ACHN (cell line): Measurements from ENCODE around the gene RAB3C.

Experiments used
- DNase-seq: peaks from one replicate; pipeline ENCODE4 v3.0.0-alpha.2; 2015
- in situ Hi-C: cut with HindIII; loops from 2 replicates; pipeline ENCODE4 v1.10.0; 2017; ENCODE audit warnings: low sequenced_read_pairs, low pct_ligation_motif_present, low pct_unique_long_range_greater_than_20kb

The RAB3C gene

DNA sequence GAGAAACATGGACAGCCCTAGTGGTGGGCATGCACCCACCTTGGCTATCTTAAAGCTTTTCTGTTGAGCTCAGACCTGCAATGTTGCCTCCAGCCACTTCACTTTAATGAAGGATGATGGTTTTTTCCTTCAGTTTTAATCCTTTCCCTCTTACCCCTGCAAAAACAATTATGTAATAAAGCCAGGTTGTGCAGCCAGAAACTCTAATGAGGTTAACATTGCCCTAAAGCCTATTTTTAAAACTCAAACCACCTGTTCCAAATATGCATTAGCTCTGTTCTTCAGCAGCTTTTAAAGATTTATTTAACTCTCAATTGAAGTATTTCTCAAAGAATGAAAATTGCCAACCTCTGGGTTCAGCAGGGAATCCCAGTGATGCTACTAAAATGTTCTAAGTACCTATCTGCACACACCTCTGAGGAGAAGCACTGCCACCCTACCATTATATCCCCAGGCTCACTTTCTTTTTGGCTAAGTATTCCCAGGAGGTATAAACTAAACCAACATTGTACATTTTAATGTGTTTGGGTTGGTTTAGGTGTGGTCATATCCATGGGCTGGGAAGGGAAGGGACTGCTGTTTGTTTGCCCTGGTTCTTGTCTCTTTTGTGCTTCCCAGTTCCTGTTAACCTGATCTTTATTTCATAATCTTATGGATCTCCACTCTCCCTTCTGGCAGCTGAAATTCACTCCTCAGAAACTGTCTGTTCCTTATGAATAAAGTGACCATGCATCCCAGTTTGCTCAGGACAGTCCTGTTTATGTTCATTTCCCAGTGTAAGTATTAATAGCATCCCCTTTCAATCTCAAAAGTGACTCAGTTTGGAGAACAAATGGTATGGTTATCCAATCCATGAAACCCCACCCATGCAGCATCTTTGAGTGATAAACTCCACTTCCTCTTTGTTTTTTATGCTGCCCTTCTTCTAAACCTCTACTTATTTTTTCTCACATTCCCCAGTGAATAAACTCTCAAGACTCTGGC, 251.7 kb downstream of the RAB3C start:
- DNase-seq: no peak
- in situ Hi-C loops: no loop called here

- DNase-seq: no peak
- in situ Hi-C loops: no loop called here
These were observed 253.5 kb downstream of the RAB3C start for GRCh38 chr5:58836351-58836750.

DNA sequence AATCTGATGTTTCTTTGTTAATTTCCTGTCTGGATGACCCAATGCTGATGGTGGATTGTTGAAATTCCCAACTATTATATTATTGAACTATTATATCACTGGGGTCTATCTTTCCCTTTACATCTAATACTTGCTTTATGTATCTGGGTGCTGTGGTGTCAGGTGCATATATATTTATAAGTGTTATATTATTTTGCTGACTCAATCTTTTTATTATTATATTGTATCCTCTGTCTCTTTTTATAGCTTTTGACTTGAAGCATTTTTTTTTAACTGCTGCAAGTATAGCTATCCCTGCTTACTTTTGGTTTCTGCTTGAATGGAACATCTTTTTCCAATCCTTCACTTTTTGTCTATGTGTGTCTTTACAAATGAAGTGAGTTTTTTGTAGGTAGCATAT, 255.9 kb downstream of the RAB3C start:
- no peak for DNase-seq
- in situ Hi-C loops: no loop called here

DNA sequence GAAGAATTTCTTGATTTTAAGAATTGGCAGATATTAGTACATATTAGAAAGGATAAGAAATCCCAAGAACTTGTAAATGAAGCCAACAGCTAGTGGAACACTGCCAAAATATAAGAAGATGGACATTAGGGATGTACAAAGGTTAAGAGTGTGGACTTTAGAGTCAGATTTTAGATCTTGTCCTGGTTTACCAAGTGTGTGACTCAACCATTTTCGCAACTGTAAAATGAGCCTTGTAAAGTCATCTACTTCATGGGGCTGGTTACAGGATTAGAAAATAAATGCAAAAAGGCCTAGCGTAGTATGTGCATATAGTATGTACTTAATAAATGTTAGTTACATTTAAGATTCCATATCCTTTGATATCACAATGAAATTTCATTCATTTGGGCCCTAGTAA, 260.0 kb downstream of the RAB3C start:
- in situ Hi-C loops: no loop called here
- no peak for DNase-seq

DNA sequence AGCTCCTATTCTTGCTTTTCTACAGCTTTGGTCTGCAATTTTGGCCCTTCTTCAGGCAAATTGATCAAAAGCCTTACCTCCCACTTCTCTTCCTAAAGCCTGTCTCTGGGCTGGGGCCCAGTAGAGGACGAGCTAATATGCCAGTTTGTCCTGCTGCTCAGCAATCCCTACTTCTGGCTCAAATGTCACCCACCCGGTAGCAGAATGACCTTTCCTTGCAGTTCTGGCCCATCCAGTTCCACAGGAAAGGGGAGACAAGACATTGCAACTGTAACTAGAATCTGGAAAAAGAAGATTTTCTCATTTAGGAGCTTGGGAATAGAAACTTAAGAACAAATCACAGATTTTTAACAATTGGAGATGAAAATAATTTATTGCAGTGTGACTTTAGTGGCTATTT, 261.5 kb downstream of the RAB3C start:
- in situ Hi-C loops: no loop called here
- DNase-seq: no peak

GRCh38 chr5:58847041-58847440, 264.2 kb downstream of the RAB3C start:
- in situ Hi-C loops: no loop called here
- no peak for DNase-seq

GRCh38 chr5:58849223-58849622, 266.3 kb downstream of the RAB3C start:
- DNase-seq: no peak
- in situ Hi-C loops: no loop called here

DNA sequence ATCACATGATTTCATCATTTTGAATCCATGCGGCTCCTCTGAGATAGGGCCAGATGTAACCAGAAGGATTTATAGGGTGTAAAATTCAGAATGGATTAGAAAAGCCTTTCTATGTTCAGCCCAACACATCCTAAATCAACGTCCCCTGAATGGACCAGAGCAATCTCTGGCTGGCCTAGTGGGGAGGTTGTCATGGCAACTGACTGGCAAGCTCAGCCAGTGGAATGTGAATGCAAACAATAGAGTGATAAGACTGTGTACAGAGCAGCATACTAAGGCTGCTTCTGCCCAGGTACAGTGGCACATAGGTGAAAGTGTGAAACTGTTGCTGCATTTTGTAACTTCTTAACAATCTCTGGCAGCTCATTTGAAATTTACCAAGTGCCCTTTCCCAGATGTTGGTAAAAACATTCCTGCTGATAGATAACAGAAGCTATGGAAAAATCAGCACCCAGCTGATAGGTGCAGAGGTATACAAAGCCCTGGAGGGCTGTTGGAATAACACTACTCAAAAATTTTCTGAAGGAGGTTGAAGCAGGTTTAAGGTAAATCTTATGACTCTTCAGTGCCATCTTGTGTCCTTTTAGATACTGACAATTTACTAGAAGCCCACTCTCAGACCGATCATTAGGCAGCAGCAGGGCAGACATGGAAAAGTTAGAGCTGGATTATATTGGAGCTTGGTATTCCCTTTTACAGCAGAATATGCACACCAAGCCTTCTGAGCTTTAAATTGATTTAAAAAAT, 267.2 kb downstream of the RAB3C start:
- in situ Hi-C loops: no loop called here
- DNase-seq: peak; percentile 39

GRCh38 chr5:58851153-58851552, 268.3 kb downstream of the RAB3C start:
- in situ Hi-C loops: no loop called here
- no peak for DNase-seq

DNA sequence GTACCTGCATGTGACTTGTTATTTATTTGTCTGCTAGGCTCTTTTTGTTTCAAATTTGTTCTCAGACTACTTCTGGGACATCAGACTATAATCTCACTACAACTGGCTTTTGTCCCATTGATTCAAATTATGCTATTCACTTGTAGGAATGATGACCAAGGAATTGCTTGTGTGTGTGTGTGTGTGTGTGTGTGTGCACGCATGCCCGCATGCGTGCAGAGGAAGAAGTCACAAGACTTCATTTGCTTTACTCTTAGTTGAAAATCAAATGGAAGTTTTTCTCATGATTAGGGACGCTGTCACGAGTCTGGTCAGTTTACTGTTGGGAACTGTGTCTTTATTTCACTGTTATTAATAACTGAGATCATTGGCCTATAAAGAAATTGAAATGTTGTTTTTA, 268.7 kb downstream of the RAB3C start:
- no peak for DNase-seq
- in situ Hi-C loops: no loop called here

GRCh38 chr5:58852566-58852965, 269.7 kb downstream of the RAB3C start:
- in situ Hi-C loops: no loop called here
- DNase-seq: no peak

DNA sequence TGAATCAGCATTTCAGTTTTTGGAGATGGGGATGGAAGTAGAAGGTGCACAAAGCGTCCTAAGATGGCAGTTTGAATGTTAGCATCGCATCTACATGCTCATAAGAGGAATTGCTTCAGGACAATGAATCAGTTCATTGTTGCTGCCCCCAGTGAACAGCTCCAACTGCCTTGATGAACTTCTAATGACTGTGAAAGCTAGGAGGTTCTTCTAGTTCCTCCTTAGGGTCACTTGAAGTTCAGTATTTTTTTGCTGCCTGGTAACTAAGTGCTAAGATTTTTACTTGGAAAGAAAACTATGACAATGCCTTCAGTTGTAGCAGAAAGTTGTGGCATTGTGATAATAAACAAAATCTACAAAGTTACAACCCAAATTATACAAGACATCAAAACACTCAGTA, 271.6 kb downstream of the RAB3C start:
- in situ Hi-C loops: no loop called here
- no peak for DNase-seq

GRCh38 chr5:58855851-58856739, 273.2 kb downstream of the RAB3C start:
- DNase-seq: no peak
- in situ Hi-C loops: no loop called here

DNA sequence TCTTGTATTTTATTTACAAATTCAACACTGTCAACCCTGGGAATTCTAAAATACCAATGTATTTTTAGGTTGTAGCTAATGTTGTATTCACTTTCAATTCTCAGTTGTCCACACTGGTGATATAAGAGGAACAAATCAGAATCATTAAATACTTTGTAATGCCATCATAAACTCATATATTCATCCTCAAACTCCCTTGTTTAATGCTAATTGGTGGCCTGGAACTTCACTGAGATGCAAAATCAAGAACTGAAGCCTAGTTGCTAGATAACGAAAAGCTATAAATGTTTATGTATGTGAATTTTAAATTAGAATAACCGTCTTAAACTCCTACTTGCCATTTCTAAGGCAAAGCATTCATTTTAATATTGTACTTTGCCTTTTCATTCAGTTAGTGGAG, 274.7 kb downstream of the RAB3C start:
- DNase-seq: no peak
- in situ Hi-C loops: no loop called here

GRCh38 chr5:58860680-58861079, 277.8 kb downstream of the RAB3C start:
- DNase-seq: no peak
- in situ Hi-C loops: no loop called here

- DNase-seq: no peak
- in situ Hi-C loops: no loop called here
These were observed 286.1 kb downstream of the RAB3C start for GRCh38 chr5:58868931-58869330.

DNA sequence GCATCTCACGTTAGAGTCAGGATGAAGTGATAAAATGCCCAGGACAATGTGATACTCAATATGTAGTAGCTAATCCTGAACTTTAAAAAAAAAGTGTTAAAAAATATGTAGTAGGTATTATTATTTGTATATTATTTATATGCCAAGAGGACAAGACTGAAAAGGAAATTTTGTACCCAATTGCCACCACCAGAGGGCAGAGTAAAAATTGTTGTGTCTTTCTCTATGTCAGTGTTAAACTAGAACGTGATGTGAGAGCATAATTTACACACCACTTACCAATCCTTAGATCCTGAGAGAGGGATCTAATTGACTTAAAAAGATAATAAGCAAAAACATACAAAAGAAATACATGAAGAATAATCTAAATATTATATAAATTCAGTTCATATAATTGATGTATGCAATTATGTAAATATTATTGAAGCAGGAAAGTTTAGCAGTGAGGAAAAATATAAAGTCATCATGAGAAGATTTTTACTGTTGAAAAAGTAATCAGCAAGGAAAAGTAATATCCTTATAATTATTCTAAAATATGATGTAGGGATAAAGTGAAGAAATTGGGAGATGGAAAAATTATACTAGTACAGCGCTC, 288.9 kb downstream of the RAB3C start:
- peak; percentile 43 for DNase-seq
- in situ Hi-C loops: no loop called here

DNA sequence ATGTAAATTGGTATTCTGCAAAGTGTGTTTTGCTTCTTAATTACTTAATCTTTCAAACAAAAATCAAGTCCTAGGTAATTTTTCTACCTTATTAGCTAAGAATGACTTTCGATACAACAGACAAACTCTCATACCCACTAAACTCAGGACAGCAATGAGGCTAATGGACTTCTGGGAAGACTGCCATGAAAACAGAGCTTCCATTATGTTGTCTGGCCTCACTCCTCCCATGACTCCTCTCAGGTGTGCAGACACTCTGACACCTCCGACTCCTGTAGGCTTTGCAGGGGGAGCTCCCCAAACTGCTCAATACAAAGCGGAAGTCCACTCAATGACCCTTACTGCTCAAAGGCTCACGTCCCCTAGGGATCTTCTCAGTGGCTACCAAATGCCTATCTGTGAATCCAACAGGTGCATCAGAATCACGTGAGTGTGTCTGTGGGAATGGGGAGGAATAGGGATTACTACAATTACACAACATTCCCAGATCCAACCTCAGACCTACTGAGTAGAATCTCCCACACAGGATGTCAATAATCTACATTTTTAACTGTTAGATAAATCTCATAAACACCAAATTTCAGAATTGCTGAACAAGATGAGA, 289.9 kb downstream of the RAB3C start:
- in situ Hi-C loops: no loop called here
- no peak for DNase-seq
